SK-N-SH treated with all-trans-retinoic acid at 6 μM for 48 hours (cell line): ENCODE data around the gene ATF6.
A peak's percentile ranks its signal among the peaks of the same experiment; 100 is the strongest.

Source experiments
- ATAC-seq: fragments of 200-7000 bp; cut with Tn5 transposase; 3 replicates; pipeline ENCODE4 v1.9.1; 2020; ENCODE audit warnings: mild to moderate bottlenecking, moderate library complexity
- ARNTL ChIP-seq: fragments of 450-650 bp; formaldehyde crosslinking; IDR thresholded peaks from 2 replicates; pipeline ENCODE4 v1.5.0; 2020; ENCODE audit warnings: low read depth, mild to moderate bottlenecking, moderate library complexity, borderline replicate concordance
- CREB5 ChIP-seq: fragments of 250-450 bp; sonication (Bioruptor Pico); IDR thresholded peaks from 2 replicates; pipeline ENCODE4 v1.5.1; 2020; ENCODE audit warnings: low read depth, mild to moderate bottlenecking, moderate library complexity
- ESRRG ChIP-seq: fragments of 250-450 bp; sonication (Bioruptor Pico); IDR thresholded peaks from 2 replicates; pipeline ENCODE4 v1.6.1; 2021; ENCODE audit warnings: mild to moderate bottlenecking
- OSR1 ChIP-seq: fragments of 250-450 bp; sonication (Bioruptor Pico); IDR thresholded peaks from 2 replicates; pipeline ENCODE4 v1.8.0; 2022; ENCODE audit warnings: moderate library complexity, mild to moderate bottlenecking, inconsistent platforms
- PATZ1 ChIP-seq: fragments of 250-450 bp; sonication (Bioruptor Pico); IDR thresholded peaks from 2 replicates; pipeline ENCODE4 v1.8.0; 2020; ENCODE audit warnings: mild to moderate bottlenecking, moderate library complexity, borderline replicate concordance
- POU6F1 ChIP-seq: fragments of 250-450 bp; sonication (Bioruptor Pico); IDR thresholded peaks from 2 replicates; pipeline ENCODE4 v1.8.0; 2021; ENCODE audit warnings: low read depth, mild to moderate bottlenecking, moderate library complexity, borderline replicate concordance
- PPARA ChIP-seq: fragments of 250-450 bp; sonication (Bioruptor Pico); IDR thresholded peaks from 2 replicates; pipeline ENCODE4 v1.5.0; 2020; ENCODE audit warnings: mild to moderate bottlenecking, borderline replicate concordance
- RARB ChIP-seq: fragments of 250-450 bp; sonication (Bioruptor Pico); IDR thresholded peaks from 2 replicates; pipeline ENCODE4 v1.8.0; 2021; ENCODE audit warnings: mild to moderate bottlenecking, moderate library complexity
- SNAI2 ChIP-seq: fragments of 250-450 bp; sonication (Bioruptor Pico); IDR thresholded peaks from 2 replicates; pipeline ENCODE4 v1.5.0; 2020; ENCODE audit warnings: mild to moderate bottlenecking, moderate library complexity
- TOX ChIP-seq: fragments of 250-450 bp; sonication (Bioruptor Pico); IDR thresholded peaks from 2 replicates; pipeline ENCODE4 v1.8.0; 2021; ENCODE audit warnings: mild to moderate bottlenecking, moderate library complexity, borderline replicate concordance
- TSHZ2 ChIP-seq: fragments of 250-450 bp; sonication (Bioruptor Pico); IDR thresholded peaks from 2 replicates; pipeline ENCODE4 v1.5.0; 2020; ENCODE audit warnings: mild to moderate bottlenecking, moderate library complexity
- ZFP3 ChIP-seq: fragments of 250-450 bp; sonication (Bioruptor Pico); IDR thresholded peaks from 2 replicates; pipeline ENCODE4 v1.5.0; 2020; ENCODE audit warnings: mild to moderate bottlenecking, moderate library complexity
- ZFP30 ChIP-seq: fragments of 450-650 bp; formaldehyde crosslinking; IDR thresholded peaks from 2 replicates; pipeline ENCODE4 v1.5.0; 2022; ENCODE audit warnings: mild to moderate bottlenecking, moderate library complexity
- ZNF70 ChIP-seq: fragments of 450-650 bp; formaldehyde crosslinking; IDR thresholded peaks from 2 replicates; pipeline ENCODE4 v1.5.0; 2020; ENCODE audit warnings: mild to moderate bottlenecking, moderate library complexity
- ZNF8 ChIP-seq: fragments of 450-650 bp; formaldehyde crosslinking; IDR thresholded peaks from 2 replicates; pipeline ENCODE4 v1.5.0; 2020; ENCODE audit warnings: mild to moderate bottlenecking, moderate library complexity

ATF6 gene

GRCh38 chr1:161727256-161727924 lies 38.7 kb upstream of the ATF6 start:
- TF ChIP-seq POU6F1 (CRISPR knock-in tag) (no peak), CREB5 (no peak), SNAI2 (CRISPR knock-in tag) (no peak), TSHZ2 (CRISPR knock-in tag) (no peak), ESRRG (no peak), ARNTL (no peak), OSR1 (no peak), ZNF8 (no peak), ZFP3 (no peak), RARB (CRISPR knock-in tag) (no peak), TOX (CRISPR knock-in tag) (no peak), ZNF70 (CRISPR knock-in tag) (no peak), PATZ1 (no peak)
- ATAC-seq = 0 out of 3 replicates have a peak, but pooled peaks have one; percentile 0

GRCh38 chr1:161728376-161729226 lies 37.5 kb upstream of the ATF6 start:
- no peak for ATAC-seq
- no peak for TF ChIP-seq PATZ1
- no peak for TF ChIP-seq OSR1
- no peak for TF ChIP-seq ZFP3
- no peak for TF ChIP-seq ZFP30
- no peak for TF ChIP-seq RARB (CRISPR knock-in tag)

- ATAC-seq = no peak
- TF ChIP-seq PPARA (no peak), TOX (CRISPR knock-in tag) (0 out of 2 replicates have a peak, but pooled peaks have one; percentile 34)
Measured at GRCh38 chr1:161730050-161730564, 36.0 kb upstream of the ATF6 start.

- ATAC-seq = no peak
- no peak for TF ChIP-seq RARB (CRISPR knock-in tag)
Measured at GRCh38 chr1:161731241-161731640, 34.9 kb upstream of the ATF6 start.
